Trophoblast cell (in vitro differentiated cells and primary cell): Measurements from ENCODE around the gene PARD3B.

ENCODE experiments used
- DNase-seq, 2 donors: peaks; one replicate each; pipeline ENCODE4 v3.0.0-alpha.2; 2016
- H2AFZ ChIP-seq: 2 replicates; pipeline ENCODE4 v1.6.1; 2013; ENCODE audit warnings: low read length, moderate library complexity, mild to moderate bottlenecking; ENCODE audit not compliant: insufficient read depth, poor library complexity
- H2AK5ac ChIP-seq: 2 replicates; pipeline ENCODE4 v1.6.1; 2013; ENCODE audit warnings: mild to moderate bottlenecking, low read length
- H2BK120ac ChIP-seq: 2 replicates; pipeline ENCODE4 v1.6.1; 2013; ENCODE audit warnings: low read length, mild to moderate bottlenecking, moderate library complexity; ENCODE audit not compliant: insufficient read depth, poor library complexity
- H2BK12ac ChIP-seq: 2 replicates; pipeline ENCODE4 v1.6.1; 2013; ENCODE audit warnings: mild to moderate bottlenecking, low read length, moderate library complexity
- H2BK5ac ChIP-seq: 2 replicates; pipeline ENCODE4 v1.6.1; 2013; ENCODE audit warnings: low read length, low read depth, moderate library complexity, mild to moderate bottlenecking; ENCODE audit not compliant: poor library complexity
- H3K14ac ChIP-seq: 2 replicates; pipeline ENCODE4 v1.6.1; 2013; ENCODE audit warnings: mild to moderate bottlenecking, low read length
- H3K18ac ChIP-seq: 2 replicates; pipeline ENCODE4 v1.6.1; 2013; ENCODE audit warnings: mild to moderate bottlenecking, low read length
- H3K23ac ChIP-seq: 2 replicates; pipeline ENCODE4 v1.6.1; 2013; ENCODE audit warnings: low read length
- H3K27ac ChIP-seq: 2 replicates; pipeline ENCODE4 v1.5.1; 2013; ENCODE audit warnings: low read depth, mild to moderate bottlenecking, inconsistent platforms, low read length, moderate library complexity
- H3K27me3 ChIP-seq: 2 replicates; pipeline ENCODE4 v1.6.1; 2013; ENCODE audit warnings: inconsistent platforms, mild to moderate bottlenecking, low read length, moderate library complexity; ENCODE audit not compliant: insufficient read depth
- H3K36me3 ChIP-seq, 2 experiments: 1 replicate in 1 of 2; 2 replicates in 1 of 2; pipeline ENCODE4 v1.6.1; 2013; ENCODE audit warnings: low read length in 2 of 2, mild to moderate bottlenecking in 2 of 2, moderate library complexity in 1 of 2; ENCODE audit not compliant: insufficient read depth in 2 of 2, control insufficient read depth in 1 of 2
- H3K4ac ChIP-seq: 2 replicates; pipeline ENCODE4 v1.6.1; 2013; ENCODE audit warnings: low read depth, mild to moderate bottlenecking, low read length, moderate library complexity
- H3K4me1 ChIP-seq, 2 experiments: 1 replicate in 1 of 2; 2 replicates in 1 of 2; pipeline ENCODE4 v1.6.1; 2013; ENCODE audit warnings: low read length in 2 of 2, mild to moderate bottlenecking in 2 of 2, moderate library complexity in 1 of 2; ENCODE audit not compliant: insufficient read depth in 2 of 2, control insufficient read depth in 1 of 2
- H3K4me2 ChIP-seq: 2 replicates; pipeline ENCODE4 v1.6.1; 2013; ENCODE audit warnings: inconsistent platforms, mild to moderate bottlenecking, low read length, moderate library complexity
- H3K4me3 ChIP-seq: 2 replicates; pipeline ENCODE4 v1.5.1; 2013; ENCODE audit warnings: mild to moderate bottlenecking, low read depth, low read length, inconsistent platforms
- H3K79me1 ChIP-seq: one replicate; pipeline ENCODE4 v1.6.1; 2013; ENCODE audit warnings: low read length
- H3K79me2 ChIP-seq: 2 replicates; pipeline ENCODE4 v1.6.1; 2013; ENCODE audit warnings: low read length, mild to moderate bottlenecking; ENCODE audit not compliant: control insufficient read depth, insufficient read depth, poor library complexity
- H3K9ac ChIP-seq: 2 replicates; pipeline ENCODE4 v1.6.1; 2013; ENCODE audit warnings: mild to moderate bottlenecking, low read length
- H3K9me3 ChIP-seq: 2 replicates; pipeline ENCODE4 v1.6.1; 2013; ENCODE audit warnings: low read depth, mild to moderate bottlenecking, control low read depth, inconsistent platforms, low read length; ENCODE audit not compliant: insufficient read depth
- H4K12ac ChIP-seq: 2 replicates; pipeline ENCODE4 v1.6.1; 2013; ENCODE audit warnings: low read depth, mild to moderate bottlenecking, low read length, moderate library complexity
- H4K8ac ChIP-seq: 2 replicates; pipeline ENCODE4 v1.6.1; 2013; ENCODE audit warnings: low read depth, mild to moderate bottlenecking, low read length, moderate library complexity
- H4K91ac ChIP-seq: one replicate; pipeline ENCODE4 v1.6.1; 2013; ENCODE audit warnings: low read depth, mild to moderate bottlenecking, low read length, moderate library complexity
- whole genome bisulfite sequencing: extraction: QIAGEN DNeasy Blood & Tissue Kit; methylation state at CpG from one replicate; pipeline ENCODE4 v1.1.7; 2013; ENCODE audit warnings: missing lambda C conversion rate; ENCODE audit not compliant: insufficient read length, insufficient coverage; ENCODE audit errors: extremely low coverage; 5-methylcytosine and 5-hydroxymethylcytosine counted together

Gene PARD3B

GRCh38 chr2:204931562-204931961 is 386.3 kb downstream of the PARD3B start:
- H3K4ac ChIP-seq = no peak overlapping the region

GRCh38 chr2:204933735-204934374 is 388.6 kb downstream of the PARD3B start:
- Histone ChIP-seq H2BK5ac (no peak overlapping the region), H3K4me3 (no peak overlapping the region), H3K79me1 (no peaks in the 10 kb centered on the region)

More at GRCh38 chr2:204931562-204931961, 386.3 kb downstream of the PARD3B start:
- Histone ChIP-seq H3K27ac (no peak overlapping the region), H2BK120ac (no peak overlapping the region), H3K27me3 (no peaks in the 10 kb centered on the region), H3K18ac (no peak overlapping the region), H3K79me1 (no peaks in the 10 kb centered on the region), H2BK5ac (no peak overlapping the region), H3K23ac (no peak overlapping the region), H4K8ac (no peak overlapping the region), H4K12ac (no peak overlapping the region), H3K4me2 (no peak overlapping the region), H3K9ac (no peak overlapping the region), H4K91ac (no peak overlapping the region), H2BK12ac (no peak overlapping the region), H3K14ac (no peak overlapping the region), H2AK5ac (no peak overlapping the region), H3K9me3 (no peaks in the 10 kb centered on the region), H3K4me1 (no peaks in the 10 kb centered on the region), H3K36me3 (no peaks in the 10 kb centered on the region), H3K4me3 (no peak overlapping the region), H3K79me2 (no peaks in the 10 kb centered on the region), H2AFZ (no peak overlapping the region)
- DNase-seq = no peak

GRCh38 chr2:204944927-204945326 is 399.7 kb downstream of the PARD3B start:
- H3K36me3 ChIP-seq = no peaks in the 10 kb centered on the region
- H3K9me3 ChIP-seq = peaks cover 3% of the 10 kb centered on the region
- no peak overlapping the region for H2BK120ac ChIP-seq
- H3K79me2 ChIP-seq = no peaks in the 10 kb centered on the region
- no peaks in the 10 kb centered on the region for H3K79me1 ChIP-seq
- no peak overlapping the region for H3K27ac ChIP-seq
- H4K8ac ChIP-seq = no peak overlapping the region
- no peak overlapping the region for H4K91ac ChIP-seq
- no CpG with 5 or more reads among the region's 3 CpGs for WGBS
- no peaks in the 10 kb centered on the region for H3K4me1 ChIP-seq
- H3K9ac ChIP-seq = no peak overlapping the region
- H3K4me3 ChIP-seq = no peak overlapping the region
- H4K12ac ChIP-seq = no peak overlapping the region
- no peaks in the 10 kb centered on the region for H3K27me3 ChIP-seq
- no peak overlapping the region for H3K4ac ChIP-seq
- H3K23ac ChIP-seq = no peak overlapping the region
- no peak overlapping the region for H3K14ac ChIP-seq
- no peak overlapping the region for H2BK12ac ChIP-seq
- H2BK5ac ChIP-seq = no peak overlapping the region
- H3K4me2 ChIP-seq = no peak overlapping the region
- DNase-seq = no peak
- H2AK5ac ChIP-seq = no peak overlapping the region
- no peak overlapping the region for H2AFZ ChIP-seq
- no peak overlapping the region for H3K18ac ChIP-seq

More at GRCh38 chr2:204933735-204934374, 388.6 kb downstream of the PARD3B start:
- WGBS = no CpG with 5 or more reads among the region's 1 CpG
- Histone ChIP-seq H3K9ac (no peak overlapping the region), H3K79me2 (no peaks in the 10 kb centered on the region), H4K12ac (no peak overlapping the region), H3K9me3 (no peaks in the 10 kb centered on the region), H3K4ac (no peak overlapping the region), H3K27ac (no peak overlapping the region), H4K91ac (no peak overlapping the region), H3K36me3 (no peaks in the 10 kb centered on the region), H2AFZ (no peak overlapping the region), H2AK5ac (no peak overlapping the region), H2BK12ac (no peak overlapping the region), H3K4me1 (no peaks in the 10 kb centered on the region), H3K18ac (no peak overlapping the region), H3K23ac (no peak overlapping the region), H3K14ac (no peak overlapping the region), H3K27me3 (no peaks in the 10 kb centered on the region), H2BK120ac (no peak overlapping the region), H3K4me2 (no peak overlapping the region), H4K8ac (no peak overlapping the region)
- no peak for DNase-seq

- no peak overlapping the region for H2AFZ ChIP-seq
- WGBS = no CpG with 5 or more reads among the region's 2 CpGs
- no peak overlapping the region for H2BK120ac ChIP-seq
These were observed 400.1 kb downstream of the PARD3B start for GRCh38 chr2:204945376-204945775.

More at GRCh38 chr2:204945376-204945775, 400.1 kb downstream of the PARD3B start:
- peaks cover 3% of the 10 kb centered on the region for H3K9me3 ChIP-seq
- no peak overlapping the region for H3K4me2 ChIP-seq
- no peaks in the 10 kb centered on the region for H3K36me3 ChIP-seq
- H3K14ac ChIP-seq = no peak overlapping the region
- no peak overlapping the region for H3K27ac ChIP-seq
- H3K9ac ChIP-seq = no peak overlapping the region
- H3K4ac ChIP-seq = no peak overlapping the region
- H2BK12ac ChIP-seq = no peak overlapping the region
- no peak overlapping the region for H3K4me3 ChIP-seq
- no peak overlapping the region for H4K12ac ChIP-seq
- H3K27me3 ChIP-seq = no peaks in the 10 kb centered on the region
- no peak for DNase-seq
- H2AK5ac ChIP-seq = no peak overlapping the region
- H4K8ac ChIP-seq = no peak overlapping the region
- H3K79me2 ChIP-seq = no peaks in the 10 kb centered on the region
- H3K18ac ChIP-seq = no peak overlapping the region
- H2BK5ac ChIP-seq = no peak overlapping the region
- no peaks in the 10 kb centered on the region for H3K79me1 ChIP-seq
- no peak overlapping the region for H3K23ac ChIP-seq
- H3K4me1 ChIP-seq = no peaks in the 10 kb centered on the region
- no peak overlapping the region for H4K91ac ChIP-seq
